GM19372 (cell line): ENCODE results near the gene CUL2.
"Not testable (repeated sequence)": the region's sequence is repeated elsewhere in the genome, so short reads cannot be mapped to it uniquely, and the experiment has no call there.

ENCODE experiments used
- ATAC-seq: cut with Tn5 transposase; IDR thresholded peaks from one replicate; pipeline ENCODE4 v1.9.1; 2021; ENCODE audit warnings: mild to moderate bottlenecking, low read depth, moderate library complexity; ENCODE audit not compliant: unreplicated experiment

The CUL2 gene

GRCh38 chr10:35080261-35080660, 9.9 kb downstream of the CUL2 start:
- ATAC-seq: not testable (repeated sequence)

- ATAC-seq: no peak
Observed at GRCh38 chr10:35079763-35080162, 10.4 kb downstream of the CUL2 start.

GRCh38 chr10:35079265-35079664, 10.9 kb downstream of the CUL2 start:
- no peak for ATAC-seq

GRCh38 chr10:35075228-35075627, 14.9 kb downstream of the CUL2 start:
- no peak for ATAC-seq

DNA sequence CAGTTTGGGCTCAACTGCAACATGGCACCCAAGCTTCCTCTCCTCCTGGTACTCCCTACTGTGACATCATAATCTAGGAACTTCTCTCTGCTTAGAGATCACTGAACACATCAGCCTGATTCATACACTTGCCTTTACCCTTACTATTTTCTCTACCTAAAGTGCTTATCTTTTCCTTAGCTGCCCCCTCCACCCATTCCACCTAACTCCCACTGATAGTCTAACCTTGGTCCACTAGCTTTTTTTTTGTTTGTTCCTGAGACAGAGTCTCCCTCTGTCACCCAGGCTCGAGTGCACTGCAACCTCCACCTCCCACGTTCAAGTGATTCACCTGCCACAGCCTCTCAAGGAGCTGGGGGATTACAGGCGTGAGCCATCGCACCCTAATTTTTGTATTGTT, 15.9 kb downstream of the CUL2 start:
- no peak for ATAC-seq

DNA sequence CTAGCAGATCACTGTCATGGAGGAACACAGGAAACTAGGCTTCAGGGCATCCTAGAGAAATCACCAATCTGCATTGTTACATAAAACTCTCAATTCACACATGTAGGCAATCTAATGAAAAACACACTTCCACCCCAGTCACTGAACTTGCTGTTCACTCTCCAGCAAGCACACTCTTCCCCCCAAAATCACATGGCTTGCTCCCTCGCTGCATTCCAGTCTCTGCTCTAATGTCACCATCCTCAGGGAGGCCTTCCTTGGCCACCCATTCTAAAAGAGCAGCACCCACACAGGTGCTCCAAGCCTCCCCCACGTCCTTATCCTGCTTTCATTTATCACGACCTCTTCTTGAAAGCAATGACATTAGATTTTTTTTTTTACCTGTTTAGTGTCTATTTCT, 19.6 kb downstream of the CUL2 start:
- ATAC-seq: no peak

DNA sequence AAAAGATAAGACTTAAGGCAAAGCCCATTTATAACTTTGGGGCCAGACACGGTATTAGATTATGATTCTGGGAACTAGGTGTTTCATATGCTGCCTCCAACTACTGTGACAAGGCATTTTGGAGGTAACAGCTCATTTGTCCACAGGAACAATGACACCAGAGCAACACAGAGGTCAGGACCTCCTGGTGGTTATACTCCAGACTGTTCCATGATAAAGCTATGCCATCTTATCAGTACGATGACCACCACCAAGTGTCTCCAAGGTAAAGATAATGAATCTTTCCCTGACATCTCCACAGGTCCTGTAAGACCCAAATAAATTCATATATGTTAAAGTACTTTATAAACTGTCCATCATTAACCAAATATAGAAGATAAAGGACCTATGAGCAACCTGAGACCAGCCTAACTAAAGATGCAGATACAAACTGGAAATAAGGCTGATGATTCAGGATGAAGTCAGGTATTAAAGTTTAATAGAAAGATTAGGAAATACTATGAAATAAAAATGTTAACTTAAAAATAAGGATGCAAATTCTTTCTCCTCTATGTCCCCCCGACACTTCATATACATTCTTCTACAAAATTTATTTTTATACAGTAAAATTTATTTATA, 26.2 kb downstream of the CUL2 start:
- no peak for ATAC-seq

- no peak for ATAC-seq
Observed at GRCh38 chr10:35059481-35059880, 30.7 kb downstream of the CUL2 start.

DNA sequence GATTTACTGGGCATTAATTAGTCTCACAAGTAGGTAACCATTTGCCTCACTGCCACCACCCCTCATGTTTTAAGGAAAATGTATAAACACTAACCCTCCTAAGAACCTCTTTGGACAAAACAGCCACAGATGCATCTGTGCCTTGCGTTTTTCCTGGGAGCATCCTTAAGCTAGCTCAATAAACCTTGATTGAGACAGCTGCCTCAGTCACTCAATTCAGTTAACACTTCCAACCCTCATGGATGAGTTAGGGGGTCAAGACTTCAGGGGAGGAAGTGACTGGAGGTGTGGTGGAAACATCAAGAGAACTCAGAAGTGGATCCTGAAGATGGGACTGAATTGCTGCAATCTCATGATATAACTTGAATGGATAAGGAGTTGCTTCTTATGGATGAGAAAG, 31.5 kb downstream of the CUL2 start:
- no peak for ATAC-seq

DNA sequence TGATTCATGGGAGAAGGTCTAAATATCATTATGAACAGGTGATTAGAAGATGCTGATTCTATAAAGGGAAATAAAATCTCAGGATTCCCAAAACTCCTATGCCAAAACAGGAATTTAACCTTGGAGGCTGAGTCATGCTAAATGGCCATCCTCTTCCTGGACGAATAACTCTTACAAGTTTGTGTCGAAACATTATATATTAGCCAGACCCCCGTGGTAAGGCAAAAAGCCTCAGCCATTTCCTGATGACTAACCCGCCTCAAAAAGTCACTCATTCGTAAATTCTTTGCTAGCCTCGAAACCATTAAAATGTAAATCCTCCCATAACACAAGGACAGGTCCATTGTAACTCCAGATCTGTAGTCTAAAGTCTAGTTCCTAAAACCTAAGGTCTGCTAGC, 32.0 kb downstream of the CUL2 start:
- no peak for ATAC-seq

DNA sequence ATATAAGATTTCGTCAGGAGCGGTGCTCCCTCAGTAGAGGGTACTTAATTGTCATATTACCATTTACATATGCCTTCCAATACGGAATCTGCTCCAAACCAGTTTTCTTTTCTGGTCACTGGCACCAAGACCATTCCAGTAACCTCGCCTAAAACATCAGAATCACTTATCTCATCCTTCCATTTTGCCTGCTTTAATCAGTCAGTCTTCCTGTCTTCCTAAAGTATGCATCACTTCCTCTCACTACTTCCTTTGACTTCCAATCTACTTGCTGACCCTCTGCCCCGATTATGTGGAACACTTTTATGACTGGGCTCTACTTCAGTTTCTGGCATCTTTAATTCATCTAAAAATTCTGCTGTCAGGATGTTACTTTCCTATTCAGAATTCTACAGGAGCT, 33.5 kb downstream of the CUL2 start:
- no peak for ATAC-seq

GRCh38 chr10:35056133-35056532, 34.0 kb downstream of the CUL2 start:
- no peak for ATAC-seq

DNA sequence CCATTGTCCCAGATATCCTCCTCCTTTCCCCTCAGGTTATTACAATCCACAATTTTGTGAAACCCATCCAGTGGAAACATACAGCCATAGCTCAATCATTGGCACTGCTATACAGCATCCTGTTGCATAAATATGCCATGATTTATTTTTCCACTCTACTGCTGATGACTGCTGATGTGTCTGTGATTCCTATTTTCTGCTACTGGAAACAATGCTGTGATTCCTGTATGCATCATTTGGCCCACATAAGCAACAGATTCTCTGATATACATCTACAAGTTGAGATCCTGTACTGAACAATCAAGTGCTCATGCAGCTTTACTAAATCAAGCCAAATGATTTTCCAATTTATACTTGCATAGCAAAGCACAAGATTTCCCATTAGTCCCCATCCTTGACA, 39.6 kb downstream of the CUL2 start:
- ATAC-seq: no peak

DNA sequence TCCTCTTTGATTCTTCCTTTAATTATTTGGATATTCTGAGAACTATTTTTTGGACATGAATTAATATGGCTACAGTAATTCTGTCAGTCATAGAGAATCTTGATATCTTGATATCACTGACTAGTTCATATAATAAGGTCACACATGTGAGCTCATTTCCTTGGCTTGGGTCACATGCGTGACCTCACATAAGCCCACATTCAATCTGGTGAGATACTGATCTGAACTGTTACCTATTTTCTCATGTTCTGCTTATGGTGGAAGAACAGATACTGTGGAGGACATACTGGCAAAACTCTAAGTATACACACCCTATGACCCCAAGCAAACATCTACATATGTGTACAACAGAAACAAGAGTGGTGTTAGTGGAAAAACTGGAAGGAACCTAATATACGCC, 44.1 kb downstream of the CUL2 start:
- no peak for ATAC-seq

GRCh38 chr10:35045275-35045674, 44.9 kb downstream of the CUL2 start:
- not testable (repeated sequence) for ATAC-seq

DNA sequence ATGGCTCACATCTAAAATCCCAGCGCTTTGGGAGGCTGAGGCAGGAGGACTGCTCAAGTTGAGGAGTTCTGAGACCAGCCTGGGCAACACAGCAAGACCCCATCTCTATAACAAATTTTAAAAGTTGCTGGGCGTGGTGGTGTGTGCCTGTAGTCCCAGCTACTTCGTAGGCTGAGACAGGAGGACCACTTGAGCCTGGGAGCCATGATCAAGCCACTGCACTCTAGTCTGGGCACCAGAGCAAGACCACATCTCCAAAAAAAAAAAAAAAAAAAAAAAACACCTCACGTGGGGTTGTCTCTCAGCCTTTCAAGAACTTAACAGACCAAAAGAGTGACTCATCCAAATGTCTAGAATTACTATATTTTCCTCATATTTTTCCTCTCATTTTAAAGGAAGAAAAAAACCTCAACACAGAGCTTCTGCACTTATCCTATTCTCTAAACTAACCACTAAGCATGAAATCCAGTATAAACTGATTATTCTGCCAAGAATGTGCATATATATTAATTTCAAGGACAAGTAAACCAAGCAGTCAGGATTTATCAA, 46.3 kb downstream of the CUL2 start:
- no peak for ATAC-seq

DNA sequence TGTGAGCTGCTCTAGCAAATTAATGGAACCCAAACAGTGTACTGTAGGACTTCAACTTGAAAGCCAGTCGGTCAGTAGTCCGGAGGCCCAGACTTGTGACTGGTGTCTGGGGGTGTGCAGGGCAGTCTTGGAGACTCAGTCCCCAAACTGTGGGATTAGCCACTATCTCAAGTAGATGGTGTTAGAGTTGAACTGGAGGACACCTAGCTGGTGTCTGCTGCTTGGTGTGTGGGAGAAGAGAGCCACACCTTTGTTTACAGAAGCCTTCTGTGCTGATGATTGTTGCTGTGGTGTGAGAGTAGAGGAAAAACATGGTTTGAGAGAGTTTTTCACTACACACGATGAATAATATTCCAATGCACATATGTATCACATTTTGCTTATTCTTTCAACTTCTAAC, 47.4 kb downstream of the CUL2 start:
- ATAC-seq: no peak

DNA sequence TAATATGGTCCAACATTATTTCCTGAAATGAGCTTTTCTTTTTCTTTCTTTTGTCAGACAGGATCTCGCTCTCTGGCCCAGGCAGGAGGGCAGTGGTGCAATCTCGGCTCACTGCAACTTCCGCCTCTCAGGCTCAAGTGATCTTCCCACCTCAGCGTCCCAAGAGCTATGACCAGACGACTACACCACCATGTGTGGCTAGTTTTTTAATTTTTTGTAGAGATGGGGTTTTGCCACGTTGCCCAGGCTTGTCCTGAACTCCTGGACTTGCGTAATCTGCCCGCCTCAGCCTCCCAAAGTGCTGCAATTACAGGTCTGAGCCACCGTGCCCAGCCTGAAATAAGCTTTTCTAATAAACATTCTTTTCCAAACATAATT, 48.6 kb downstream of the CUL2 start:
- ATAC-seq: no peak

DNA sequence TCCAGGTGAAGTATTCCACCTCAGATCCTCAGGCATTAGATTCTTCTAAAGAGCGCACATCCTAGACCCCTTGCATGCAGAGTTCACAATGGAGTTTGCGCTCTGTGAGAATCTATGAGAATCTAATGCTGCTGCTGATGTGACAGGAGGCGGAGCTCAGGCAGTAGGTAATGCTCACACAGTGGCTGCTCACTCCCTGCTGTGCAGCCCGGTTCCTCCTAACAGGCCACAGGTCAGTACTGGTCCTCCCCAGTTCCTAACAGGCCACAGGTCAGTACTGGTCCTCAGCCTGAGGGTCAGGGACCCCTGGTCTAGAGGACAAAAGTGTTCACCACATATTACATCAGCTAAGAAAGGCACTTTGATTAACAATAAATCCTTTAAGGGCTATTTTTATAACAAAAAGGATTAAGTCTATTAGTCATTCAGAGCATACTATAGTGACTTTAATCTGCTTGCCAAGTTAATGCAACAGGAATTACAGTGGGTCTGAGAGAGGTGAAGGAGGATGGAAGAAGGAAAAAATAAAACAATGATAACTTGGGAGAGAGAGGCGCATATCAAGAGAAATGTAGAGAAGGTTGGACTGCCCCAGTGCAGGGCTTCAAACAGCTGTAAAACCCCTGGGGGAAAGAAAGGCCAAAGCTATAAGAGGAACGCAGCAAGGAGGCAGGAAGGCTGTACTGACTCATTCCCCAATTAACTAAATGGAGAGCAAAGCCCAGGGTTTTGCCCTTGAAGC, 49.2 kb downstream of the CUL2 start:
- ATAC-seq: no peak

DNA sequence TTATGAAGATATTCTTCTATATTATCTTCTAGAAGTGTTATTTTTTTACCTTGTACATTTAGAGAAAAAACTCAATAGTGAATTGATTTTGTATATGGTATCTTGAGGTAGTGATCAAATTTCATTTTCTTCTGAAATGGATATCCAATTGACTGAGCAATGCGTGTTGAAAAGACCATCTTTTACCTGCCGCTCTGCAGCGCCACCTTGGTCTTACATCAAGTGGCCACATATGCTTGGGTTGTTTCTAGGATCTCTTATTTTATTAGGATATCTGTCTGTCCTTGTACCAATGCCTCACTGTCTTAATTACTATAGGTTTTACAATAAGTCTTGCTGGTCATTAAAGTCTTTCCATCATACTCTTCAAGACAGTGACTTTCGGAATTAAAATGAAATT, 53.0 kb downstream of the CUL2 start:
- ATAC-seq: no peak

GRCh38 chr10:35035606-35036005, 54.5 kb downstream of the CUL2 start:
- ATAC-seq: no peak

DNA sequence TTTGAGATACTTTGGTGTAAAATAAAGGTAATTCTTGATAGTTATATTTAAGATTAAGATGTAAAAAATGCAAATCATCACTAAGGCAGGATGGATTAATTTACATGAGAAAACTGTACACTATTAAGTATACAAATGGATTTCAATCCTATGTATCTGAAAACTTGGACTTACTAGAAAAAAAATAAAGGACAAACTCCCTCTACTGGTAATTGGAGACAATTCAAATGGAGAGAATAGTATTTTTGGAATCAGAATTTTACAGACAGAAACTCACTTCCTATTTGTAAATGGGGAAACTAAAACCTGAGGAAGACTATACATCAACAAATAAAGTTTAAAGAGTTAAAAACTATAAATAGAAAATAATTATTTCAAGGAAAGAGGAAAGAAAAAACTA, 62.6 kb downstream of the CUL2 start:
- no peak for ATAC-seq
